Pancreas (tissue), 10 donors: ENCODE data around the gene CD83. TPM values are rescaled to one million over a fixed set of nuclear protein-coding genes. Genes with fewer than 3 reads are reported as not detected.
A peak's percentile ranks its signal among the peaks of the same experiment; 100 is the strongest.

Experiments
- ATAC-seq, 4 donors: fragments of 200-7000 bp; cut with Tn5 transposase; one replicate each; pipeline versions ENCODE4 v1.8.0 to v1.9.1; 2020; ENCODE audit warnings: mild to moderate bottlenecking in 4 of 4, moderate library complexity in 4 of 4
- DNase-seq, 6 donors: peaks; one replicate each; pipeline ENCODE4 v3.0.0-alpha.2; 2020
- FAIRE-seq: peaks from 2 replicates; lab custom pipeline; 2012; peaks lifted over from hg19 to GRCh38; lab: Jason Lieb, UNC
- H3K27ac ChIP-seq, 4 donors: fragments of 200-600 bp; sonication (generic); 1 replicate in 3 of 4; 2 replicates in 1 of 4; pipeline versions ENCODE4 v1.5.0 to v1.8.0; 2020
- H3K27me3 ChIP-seq, 4 donors: fragments of 200-600 bp; one replicate each; pipeline ENCODE4 v1.8.0; 2021
- H3K36me3 ChIP-seq, 3 donors: fragments of 200-600 bp; sonication (generic) in 1 of 3; one replicate each; pipeline versions ENCODE4 v1.5.0 to v1.8.0; 2020 to 2021
- H3K4me1 ChIP-seq, 3 donors: fragments of 200-600 bp; one replicate each; pipeline ENCODE4 v1.8.0; 2021
- H3K4me3 ChIP-seq, 4 donors: fragments of 200-600 bp; sonication (generic) in 2 of 4; one replicate each; pipeline versions ENCODE4 v1.5.0 to v1.8.0; 2020 to 2021
- H3K9me3 ChIP-seq, 4 donors: fragments of 200-600 bp; one replicate each; pipeline ENCODE4 v1.8.0; 2021
- WGBS, 2 donors: extraction: QIAGEN DNeasy Blood & Tissue Kit; methylation state at CpG; one replicate each; pipeline ENCODE4 v1.1.7; 2013; 5-methylcytosine and 5-hydroxymethylcytosine counted together
- intact Hi-C, 3 donors: fragments of 100-400 bp; cut with DNase I; formaldehyde crosslinking; loops; one replicate each; pipeline versions ENCODE4 v1.11.1 to v1.14.2; 2022
- polyA plus RNA-seq, 2 donors: library from polyadenylated mRNA; stranded (reverse); fragments of 200-250 nt; gene quantifications; one replicate each; pipeline ENCODE4 v1.2.3, GENCODE V29; 2013
- total RNA-seq, 6 donors: library from RNA; stranded (reverse); fragmentation: NEBNext Ultra II Directional in 4 of 6; extraction: Animal tissue kit (Norgen Biotek cat#: 25700) in 4 of 6; gene quantifications; one replicate each; pipeline versions ENCODE4 v1.2.1 to v1.2.4, GENCODE V29; 2021 to 2023
- TF ChIP-seq, protein P1 (sequence below), 4 donors: fragments of 200-600 bp; sonication (generic) in 3 of 4; IDR thresholded peaks; one replicate each; pipeline versions ENCODE4 v1.5.0 to v1.8.0; 2021; ENCODE audit warnings: antibody characterized with exemption in 4 of 4
- donor health status: healthy with polysubstance abuse.
- donor health status: DM: no; HTN: no; CAD: no; lungs with moderate emphysema.
- donor health status: DM: no; HTN: no; CAD: no.
- donor health status: control.
- donor health status: control.
- donor health status: Bipolar disorder and iron deficiency.
- donor health status: DM: yes; HTN: yes; CAD: no.
- donor health status: DM: no; HTN: no; CAD: no.
- donor health status: DM: no; HTN: no; CAD: no.
- donor health status: DM: yes; HTN: yes; CAD: no.

The CD83 gene
- total and polyA plus RNA-seq, 8 donors: 0.72 to 5.1 (median 1.3) TPM

DNA sequence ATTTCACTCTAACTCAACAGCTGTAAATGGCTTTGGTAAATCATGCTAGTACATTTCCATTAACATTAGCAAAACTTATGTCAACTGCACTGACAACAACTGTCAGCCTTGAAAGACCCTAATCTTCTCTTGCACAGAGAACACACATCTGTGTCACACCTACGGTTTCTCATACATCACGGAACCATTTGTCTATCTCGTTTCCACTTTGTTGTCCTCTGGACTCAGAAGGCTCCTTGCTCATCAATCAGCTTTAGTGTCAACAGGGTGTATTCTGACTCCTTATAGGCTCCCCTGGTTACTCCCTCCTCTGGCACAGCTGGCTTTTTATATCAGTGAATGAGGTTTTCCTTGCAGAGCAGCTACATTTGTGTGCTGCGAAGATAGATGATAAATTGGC lies 49.3 kb downstream of the CD83 start:
- intact Hi-C loops: no loop called here
- Histone ChIP-seq H3K9me3 (no peaks in the 10 kb centered on the region), H3K4me3 (no peak overlapping the region), H3K36me3 (no peaks in the 10 kb centered on the region), H3K4me1 (no peaks in the 10 kb centered on the region), H3K27me3 (no peaks in the 10 kb centered on the region), H3K27ac (no peak overlapping the region)
- whole genome bisulfite sequencing, 2 donors: 49% methylated on average over 4 of the region's 4 CpGs
- TF ChIP-seq, protein P1, sequence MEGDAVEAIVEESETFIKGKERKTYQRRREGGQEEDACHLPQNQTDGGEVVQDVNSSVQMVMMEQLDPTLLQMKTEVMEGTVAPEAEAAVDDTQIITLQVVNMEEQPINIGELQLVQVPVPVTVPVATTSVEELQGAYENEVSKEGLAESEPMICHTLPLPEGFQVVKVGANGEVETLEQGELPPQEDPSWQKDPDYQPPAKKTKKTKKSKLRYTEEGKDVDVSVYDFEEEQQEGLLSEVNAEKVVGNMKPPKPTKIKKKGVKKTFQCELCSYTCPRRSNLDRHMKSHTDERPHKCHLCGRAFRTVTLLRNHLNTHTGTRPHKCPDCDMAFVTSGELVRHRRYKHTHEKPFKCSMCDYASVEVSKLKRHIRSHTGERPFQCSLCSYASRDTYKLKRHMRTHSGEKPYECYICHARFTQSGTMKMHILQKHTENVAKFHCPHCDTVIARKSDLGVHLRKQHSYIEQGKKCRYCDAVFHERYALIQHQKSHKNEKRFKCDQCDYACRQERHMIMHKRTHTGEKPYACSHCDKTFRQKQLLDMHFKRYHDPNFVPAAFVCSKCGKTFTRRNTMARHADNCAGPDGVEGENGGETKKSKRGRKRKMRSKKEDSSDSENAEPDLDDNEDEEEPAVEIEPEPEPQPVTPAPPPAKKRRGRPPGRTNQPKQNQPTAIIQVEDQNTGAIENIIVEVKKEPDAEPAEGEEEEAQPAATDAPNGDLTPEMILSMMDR (IDR thresholded peaks at IDR 0.05): no peak
- ATAC-seq (peak in 1 of 4 donors; percentile 34), FAIRE-seq (no peak), DNase-seq (no peak)

DNA sequence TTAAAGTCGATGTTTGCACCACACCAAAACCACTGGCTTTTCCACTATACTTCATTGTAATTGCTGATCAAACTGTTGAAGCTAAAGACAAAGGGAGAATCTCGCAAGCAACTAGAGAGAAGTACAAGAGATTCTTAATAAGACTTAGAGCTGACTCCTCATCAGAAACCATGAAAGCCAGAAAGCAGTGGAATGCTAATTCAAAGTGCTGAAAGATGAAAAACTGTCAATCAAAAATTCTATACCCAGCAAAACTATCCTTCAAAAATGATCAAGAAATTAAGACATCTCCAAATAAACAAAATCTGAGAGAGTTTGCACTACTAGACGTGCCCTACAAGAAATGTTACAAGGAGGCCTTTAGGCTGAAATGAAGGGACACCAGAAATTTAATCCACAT lies 52.6 kb downstream of the CD83 start:
- Histone ChIP-seq H3K27me3 (no peaks in the 10 kb centered on the region), H3K4me1 (no peaks in the 10 kb centered on the region), H3K36me3 (no peaks in the 10 kb centered on the region), H3K27ac (no peak overlapping the region), H3K4me3 (no peak overlapping the region), H3K9me3 (no peaks in the 10 kb centered on the region)
- no peak for ATAC-seq
- WGBS, 2 donors: 78 to 79% methylated on average over 3 of the region's 3 CpGs
- FAIRE-seq: no peak
- intact Hi-C loops: no loop called here
- DNase-seq: no peak
- TF ChIP-seq, protein P1 (IDR thresholded peaks at IDR 0.05): no peak

DNA sequence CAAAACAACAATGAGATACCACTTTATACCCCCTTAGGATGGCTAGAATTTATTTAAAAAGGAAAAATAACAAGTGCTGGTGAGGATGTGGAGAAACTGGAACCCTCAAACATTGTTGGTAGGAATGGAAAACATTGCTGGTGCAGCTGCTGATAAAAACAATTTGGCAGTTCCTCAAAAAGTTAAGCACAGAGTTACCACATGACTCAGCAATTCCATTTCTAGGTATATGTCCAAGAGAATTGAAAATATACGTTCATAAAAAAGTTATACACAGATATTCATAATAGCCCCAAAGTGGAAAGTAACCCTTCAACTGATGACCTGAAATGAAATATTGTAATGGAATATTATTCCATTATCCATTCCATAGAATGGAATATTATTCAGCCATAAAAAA lies 55.0 kb downstream of the CD83 start:
- no peak for ATAC-seq
- TF ChIP-seq, protein P1 (IDR thresholded peaks at IDR 0.05): no peak
- FAIRE-seq: no peak
- Histone ChIP-seq H3K27ac (no peak overlapping the region), H3K4me1 (no peaks in the 10 kb centered on the region), H3K36me3 (no peaks in the 10 kb centered on the region), H3K4me3 (no peak overlapping the region), H3K27me3 (no peaks in the 10 kb centered on the region), H3K9me3 (no peaks in the 10 kb centered on the region)
- DNase-seq: no peak
- intact Hi-C loops: no loop called here
- 86 to 94% methylated on average over 1 of the region's 1 CpG for whole genome bisulfite sequencing, 2 donors

DNA sequence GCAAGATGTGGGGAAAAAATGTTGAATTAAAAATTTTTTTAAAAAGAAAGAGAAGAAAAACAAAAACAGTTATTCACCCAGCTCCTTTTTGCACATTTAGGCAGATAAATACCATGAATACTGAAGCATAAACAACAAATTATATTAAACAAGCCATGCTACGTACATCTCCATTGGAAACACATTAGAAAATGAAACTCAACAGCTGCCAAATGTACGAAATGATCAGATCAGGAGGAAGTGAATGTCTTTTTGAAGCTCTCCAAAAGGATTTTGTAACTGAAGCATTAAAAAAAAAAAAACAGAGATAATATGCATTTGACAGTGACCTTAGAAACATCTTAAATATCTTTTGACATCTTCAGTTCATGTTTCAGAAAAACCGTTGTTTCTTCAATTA lies 56.7 kb downstream of the CD83 start:
- intact Hi-C loops: no loop called here
- Histone ChIP-seq H3K4me3 (no peak overlapping the region), H3K27ac (no peak overlapping the region), H3K9me3 (no peaks in the 10 kb centered on the region), H3K27me3 (no peaks in the 10 kb centered on the region), H3K4me1 (no peaks in the 10 kb centered on the region), H3K36me3 (no peaks in the 10 kb centered on the region)
- DNase-seq (no peak), FAIRE-seq (no peak), ATAC-seq (no peak)
- TF ChIP-seq, protein P1 (IDR thresholded peaks at IDR 0.05): no peak
- WGBS, 2 donors: 78 to 82% methylated on average over 3 of the region's 3 CpGs

DNA sequence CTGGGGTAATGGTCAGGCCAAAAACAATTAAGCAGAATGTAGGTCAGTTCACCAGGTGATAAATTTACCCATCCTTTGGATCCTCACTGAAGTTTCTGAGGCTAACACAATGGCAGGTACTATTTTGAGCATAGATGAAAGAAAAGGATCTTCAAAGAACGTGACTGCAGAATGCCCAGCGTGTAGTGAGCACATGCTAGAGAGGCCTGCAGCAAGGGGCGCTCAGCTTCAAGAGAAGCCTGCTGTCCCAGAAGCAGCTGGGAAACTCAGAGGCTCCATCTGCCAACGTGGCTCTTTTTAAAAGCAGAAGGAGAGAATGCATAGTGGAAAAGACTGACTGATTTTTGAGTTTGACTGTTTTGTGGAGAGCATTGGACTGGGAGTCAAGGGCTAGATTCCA lies 57.4 kb downstream of the CD83 start:
- ATAC-seq: no peak

More for the DNA sequence above, 57.4 kb downstream of the CD83 start:
- TF ChIP-seq, protein P1 (IDR thresholded peaks at IDR 0.05): no peak
- Histone ChIP-seq H3K4me3 (no peak overlapping the region), H3K9me3 (no peaks in the 10 kb centered on the region), H3K27me3 (no peaks in the 10 kb centered on the region), H3K36me3 (no peaks in the 10 kb centered on the region), H3K4me1 (no peaks in the 10 kb centered on the region), H3K27ac (no peak overlapping the region)
- 83 to 90% methylated on average over 4 of the region's 4 CpGs for WGBS, 2 donors
- intact Hi-C loops: no loop called here
- FAIRE-seq: no peak
- DNase-seq: no peak
